ENCODE data around the gene WSCD2. TPM values are rescaled to one million over a fixed set of nuclear protein-coding genes. Genes with fewer than 3 reads are reported as not detected.

Gene WSCD2
- total RNA-seq = 20.5 TPM

DNA sequence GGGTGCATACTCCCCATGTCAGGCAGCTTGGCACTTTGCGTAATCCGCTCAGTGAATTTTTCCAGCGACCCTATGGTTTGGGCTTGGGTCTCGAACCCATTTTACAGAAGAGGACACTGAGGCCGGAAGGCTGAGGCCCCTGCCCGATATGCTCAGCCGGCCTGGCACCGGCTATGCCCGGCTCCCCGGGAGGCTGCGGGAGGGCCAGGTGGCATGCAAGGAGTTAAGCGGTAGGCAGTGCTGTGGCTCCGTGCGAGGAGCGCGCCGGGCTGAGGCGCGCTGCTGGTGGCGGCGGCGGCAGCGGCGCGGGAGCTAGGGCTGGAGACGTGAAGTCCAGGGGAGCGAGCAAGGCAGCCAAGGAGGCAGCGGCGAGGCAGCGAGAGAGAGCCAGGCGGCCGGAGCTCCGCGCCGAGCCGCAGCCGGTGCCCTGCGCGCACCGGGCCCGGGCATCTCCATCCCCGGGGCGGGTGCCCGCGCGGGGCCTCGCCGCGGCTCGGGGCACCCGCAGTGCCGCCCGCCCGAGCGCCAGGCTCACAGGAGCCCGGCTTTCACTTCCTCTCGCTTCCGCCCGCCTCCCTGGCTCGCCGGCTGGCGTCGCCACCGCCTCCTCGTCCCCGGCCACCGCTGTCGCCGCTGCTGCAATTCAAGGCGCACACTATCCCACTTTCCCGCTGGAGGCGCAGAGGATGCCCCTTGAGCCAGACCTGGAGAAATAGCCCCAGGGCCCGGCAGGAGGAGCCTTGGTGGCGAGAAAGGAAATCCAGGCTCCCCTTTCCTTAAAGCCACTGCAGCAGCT, at the start of gene WSCD2:
Gene WSCD2 (plus strand): TSS at position 272 of the 796 bp plus-strand sequence. CDS start 66,545 bp downstream, outside the sequence.

Other genes starting within 250 kb of the WSCD2 start
- gene CMKLR1, start 210.0 kb downstream of the WSCD2 start, total RNA-seq = 2.8 TPM

Data from diencephalon (tissue), 1 donor.